ENCODE data around the gene HLA-DQA1.

HLA-DQA1 gene

GRCh38 chr6:32609391-32609730 lies 27.8 kb upstream of the HLA-DQA1 start:
- H3K4me1 ChIP-seq (ENCODE audit: low read depth, poor library complexity, severe bottlenecking) = peaks cover 26% of the 10 kb centered on the region
- H3K27me3 ChIP-seq (ENCODE audit: insufficient read depth, low read depth) = no peaks in the 10 kb centered on the region
- TF ChIP-seq CTCF (conservative IDR thresholded peaks at IDR 0.05; ENCODE audit: low read depth, low read length) = no peak
- no peaks in the 10 kb centered on the region for H4K20me1 ChIP-seq (ENCODE audit: insufficient read depth)
- peak overlapping the region; percentile 71 for H3K9ac ChIP-seq
- no peaks in the 10 kb centered on the region for H3K36me3 ChIP-seq (ENCODE audit: insufficient read depth)
- H3K79me2 ChIP-seq (ENCODE audit: insufficient read depth, low read depth) = no peaks in the 10 kb centered on the region
- no peak overlapping the region for H2AFZ ChIP-seq (ENCODE audit: low read depth)
- H3K4me2 ChIP-seq = peak overlapping the region; percentile 43
- H3K27ac ChIP-seq = peak overlapping the region; percentile 94
- no peak overlapping the region for H3K4me3 ChIP-seq (IDR thresholded peaks at IDR 0.05; ENCODE audit: insufficient read depth, low read depth, low read length)

- Histone ChIP-seq H3K27ac (peak overlapping the region; percentile 94), H4K20me1 (ENCODE audit: insufficient read depth) (no peaks in the 10 kb centered on the region), H3K36me3 (ENCODE audit: insufficient read depth) (no peaks in the 10 kb centered on the region), H3K4me2 (peak overlapping the region; percentile 62), H2AFZ (ENCODE audit: low read depth) (peak overlapping the region; percentile 26; the same call in 1 of the 2 replicates), H3K4me1 (ENCODE audit: low read depth, poor library complexity, severe bottlenecking) (peaks cover 23% of the 10 kb centered on the region), H3K9ac (peak overlapping the region; percentile 71), H3K79me2 (ENCODE audit: insufficient read depth, low read depth) (no peaks in the 10 kb centered on the region), H3K27me3 (ENCODE audit: insufficient read depth, low read depth) (no peaks in the 10 kb centered on the region), H3K4me3 (IDR thresholded peaks at IDR 0.05; ENCODE audit: insufficient read depth, low read depth, low read length) (no peak overlapping the region)
- no peak for TF ChIP-seq CTCF (conservative IDR thresholded peaks at IDR 0.05; ENCODE audit: low read depth, low read length)
Measured at GRCh38 chr6:32609731-32610640, 27.2 kb upstream of the HLA-DQA1 start.

GRCh38 chr6:32610682-32611296 lies 26.4 kb upstream of the HLA-DQA1 start:
- no peak overlapping the region for H3K4me3 ChIP-seq (IDR thresholded peaks at IDR 0.05; ENCODE audit: insufficient read depth, low read depth, low read length)
- peak overlapping the region; percentile 62 for H3K4me2 ChIP-seq
- no peaks in the 10 kb centered on the region for H3K36me3 ChIP-seq (ENCODE audit: insufficient read depth)
- H3K27ac ChIP-seq = peak overlapping the region; percentile 94
- no peaks in the 10 kb centered on the region for H3K27me3 ChIP-seq (ENCODE audit: insufficient read depth, low read depth)
- no peak overlapping the region for H2AFZ ChIP-seq (ENCODE audit: low read depth)
- peaks cover 23% of the 10 kb centered on the region for H3K4me1 ChIP-seq (ENCODE audit: low read depth, poor library complexity, severe bottlenecking)
- peak overlapping the region; percentile 71 for H3K9ac ChIP-seq
- no peaks in the 10 kb centered on the region for H4K20me1 ChIP-seq (ENCODE audit: insufficient read depth)
- no peaks in the 10 kb centered on the region for H3K79me2 ChIP-seq (ENCODE audit: insufficient read depth, low read depth)
- no peak for TF ChIP-seq CTCF (conservative IDR thresholded peaks at IDR 0.05; ENCODE audit: low read depth, low read length)

- Histone ChIP-seq H3K4me1 (ENCODE audit: low read depth, poor library complexity, severe bottlenecking) (peaks cover 18% of the 10 kb centered on the region), H3K9ac (no peak overlapping the region), H2AFZ (ENCODE audit: low read depth) (no peak overlapping the region), H3K27ac (no peak overlapping the region), H3K79me2 (ENCODE audit: insufficient read depth, low read depth) (no peaks in the 10 kb centered on the region), H3K4me2 (no peak overlapping the region), H4K20me1 (ENCODE audit: insufficient read depth) (no peaks in the 10 kb centered on the region), H3K4me3 (IDR thresholded peaks at IDR 0.05; ENCODE audit: insufficient read depth, low read depth, low read length) (no peak overlapping the region), H3K27me3 (ENCODE audit: insufficient read depth, low read depth) (no peaks in the 10 kb centered on the region), H3K36me3 (ENCODE audit: insufficient read depth) (no peaks in the 10 kb centered on the region)
- TF ChIP-seq CTCF (conservative IDR thresholded peaks at IDR 0.05; ENCODE audit: low read depth, low read length) = no peak
Measured at GRCh38 chr6:32613475-32613874, 23.7 kb upstream of the HLA-DQA1 start.

Data from KMS-11 (cell line).